ENCODE results near the gene EMP3. TPM values are rescaled to one million over a fixed set of nuclear protein-coding genes. Genes with fewer than 3 reads are reported as not detected.
A peak's percentile ranks its signal among the peaks of the same experiment; 100 is the strongest.

EMP3 gene
- total and polyA plus RNA-seq, 9 of the 15 experiments (the other 6 are each of a cell fraction or from before 2014, with no cell fraction given), result 123 to 386 (median 296) TPM

GRCh38 chr19:48338253-48338755 is 13.0 kb downstream of the EMP3 start (continued):
- TF ChIP-seq THRA (IDR thresholded peaks at IDR 0.05) (no peak), THRAP3 (IDR thresholded peaks at IDR 0.05; ENCODE audit: borderline replicate concordance) (no peak)

- Histone ChIP-seq H3K9ac (ENCODE audit: insufficient read depth in 1 of 2, low read depth in 2 of 2, low read length in 2 of 2) (peak overlapping the region; percentile 31 to 87; a peak in 3 of 4 replicates), H3K79me2 (ENCODE audit: control insufficient read depth, insufficient read depth, low read length) (no peaks in the 10 kb centered on the region), H3K4me1 (replicated peaks in 1 of 2; ENCODE audit: control insufficient read depth in 2 of 2, insufficient read depth in 2 of 2, low read length in 2 of 2) (peaks cover 5 to 39% of the 10 kb centered on the region in 2 experiments; a peak in 4 of 5 replicates), H2AFZ (ENCODE audit: low read depth, low read length) (peak overlapping the region; percentile 87), H3K36me3 (ENCODE audit: control insufficient read depth, insufficient read depth, low read length) (peaks cover 4% of the 10 kb centered on the region; the same call in 2 of the 3 replicates), H3K4me2 (ENCODE audit: insufficient read depth, low read length) (peak overlapping the region; percentile 49; the same call in 1 of the 2 replicates), H3K27me3 (ENCODE audit: control insufficient read depth in 2 of 2, insufficient read depth in 2 of 2, low read length in 2 of 2) (no peaks in the 10 kb centered on the region), H3K9me1 (ENCODE audit: control insufficient read depth, insufficient read depth, low read length) (no peaks in the 10 kb centered on the region), H3K27ac (ENCODE audit: extremely low read depth, low read depth, low read length) (no peak overlapping the region), H4K20me1 (replicated peaks; ENCODE audit: control insufficient read depth, insufficient read depth, low read length) (no peaks in the 10 kb centered on the region), H3K9me3 (replicated peaks; ENCODE audit: control insufficient read depth, insufficient read depth, low read depth, low read length) (no peaks in the 10 kb centered on the region), H3K4me3 (no peak overlapping the region)
- in situ Hi-C loops (cut with MboI), result no loop called here
- no peak for FAIRE-seq
- ATAC-seq, result peak; percentile 70
- intact Hi-C loops (cut with micrococcal nuclease), result no loop called here
- WGBS (ENCODE audit: insufficient coverage, low coverage, missing lambda C conversion rate), result 61% methylated on average over 12 of the region's 14 CpGs
- ChIA-PET CTCF (ENCODE audit: low intra/inter-chr PET ratio) (no interaction called here), POLR2A (interaction anchor here (0.6 to 0.8 kb wide), 2 partner anchors 15 to 24 kb away, joined by 3 read pairs; no protein-coding TSS in a partner anchor)
- BruUV-seq (replicated peaks), result no TSS peak
- DNase-seq (ENCODE audit: extremely low read depth in 1 of 4, low spot score in 3 of 4), result no peak
- TF ChIP-seq RAD21 (CRISPR knock-in tag; conservative IDR thresholded peaks at IDR 0.05 in 1 of 2, IDR thresholded peaks at IDR 0.05 in 1 of 2) (peak in 1 of 2 experiments; percentile 21; a peak in 1 of 4 replicates), E2F8 (IDR thresholded peaks at IDR 0.05; ENCODE audit: low read depth, partially characterized antibody) (no peak), IRF1 (CRISPR knock-in tag; IDR thresholded peaks at IDR 0.05; ENCODE audit: borderline replicate concordance) (no peak), CEBPZ (IDR thresholded peaks at IDR 0.05; ENCODE audit: borderline replicate concordance, low read depth, low read length) (no peak), ZNF184 (CRISPR knock-in tag; IDR thresholded peaks at IDR 0.05) (no peak), POU5F1 (IDR thresholded peaks at IDR 0.05; ENCODE audit: borderline replicate concordance, low read depth, low read length, partially characterized antibody) (no peak)
Observed at GRCh38 chr19:48338802-48339503, 13.6 kb downstream of the EMP3 start.

Data from K562 (cell line).